ENCODE measurements around the gene ITPR1.

DNA sequence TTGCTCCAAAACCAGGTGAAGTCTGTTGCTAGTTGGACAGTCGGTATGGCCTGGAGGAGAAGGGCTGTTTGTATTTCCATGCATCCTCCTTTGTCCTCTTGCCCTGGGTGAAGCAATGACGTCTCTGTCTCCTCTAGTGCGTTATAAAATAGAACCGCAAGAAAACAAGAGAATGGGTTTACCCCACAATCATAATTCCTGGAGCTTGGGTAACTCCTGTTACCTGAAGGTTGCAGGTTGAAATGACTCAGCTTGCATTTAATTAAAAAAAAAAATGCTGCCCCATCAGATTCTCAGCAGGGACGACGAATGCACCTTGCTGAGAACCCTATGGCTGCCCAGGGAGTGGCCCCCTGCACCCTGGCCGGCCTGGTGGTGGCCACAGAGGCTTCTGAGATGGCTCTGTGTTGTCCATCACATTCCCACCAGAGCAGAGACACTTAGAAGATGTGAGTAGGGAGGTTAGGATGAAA, 257.9 kb downstream of the ITPR1 start:
- TF ChIP-seq EP300 (IDR thresholded peaks at IDR 0.05; ENCODE audit: borderline replicate concordance in 1 of 2, low read depth in 1 of 2, low read length in 1 of 2): no peak
- TF ChIP-seq RAD21 (IDR thresholded peaks at IDR 0.05; ENCODE audit: low read length): no peak
- no peak for TF ChIP-seq EZH2phosphoT487 (IDR thresholded peaks at IDR 0.05; ENCODE audit: borderline replicate concordance, low read depth)
- TF ChIP-seq CTCF (IDR thresholded peaks at IDR 0.05): no peak
- TF ChIP-seq CHD2 (IDR thresholded peaks at IDR 0.05; ENCODE audit: low read length, partially characterized antibody): no peak
- no peak for TF ChIP-seq MAX (IDR thresholded peaks at IDR 0.05; ENCODE audit: low read depth)
- no peak for TF ChIP-seq NRF1 (IDR thresholded peaks at IDR 0.05; ENCODE audit: low read depth, low read length)
- TF ChIP-seq GABPA (IDR thresholded peaks at IDR 0.05; ENCODE audit: low read depth): no peak
- TF ChIP-seq, protein P1, sequence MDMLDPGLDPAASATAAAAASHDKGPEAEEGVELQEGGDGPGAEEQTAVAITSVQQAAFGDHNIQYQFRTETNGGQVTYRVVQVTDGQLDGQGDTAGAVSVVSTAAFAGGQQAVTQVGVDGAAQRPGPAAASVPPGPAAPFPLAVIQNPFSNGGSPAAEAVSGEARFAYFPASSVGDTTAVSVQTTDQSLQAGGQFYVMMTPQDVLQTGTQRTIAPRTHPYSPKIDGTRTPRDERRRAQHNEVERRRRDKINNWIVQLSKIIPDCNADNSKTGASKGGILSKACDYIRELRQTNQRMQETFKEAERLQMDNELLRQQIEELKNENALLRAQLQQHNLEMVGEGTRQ (IDR thresholded peaks at IDR 0.05; ENCODE audit: borderline replicate concordance, low read depth, low read length): no peak
- no peak for TF ChIP-seq POLR2AphosphoS5 (IDR thresholded peaks at IDR 0.05; ENCODE audit: low read depth, low read length)
- TF ChIP-seq, protein P2, sequence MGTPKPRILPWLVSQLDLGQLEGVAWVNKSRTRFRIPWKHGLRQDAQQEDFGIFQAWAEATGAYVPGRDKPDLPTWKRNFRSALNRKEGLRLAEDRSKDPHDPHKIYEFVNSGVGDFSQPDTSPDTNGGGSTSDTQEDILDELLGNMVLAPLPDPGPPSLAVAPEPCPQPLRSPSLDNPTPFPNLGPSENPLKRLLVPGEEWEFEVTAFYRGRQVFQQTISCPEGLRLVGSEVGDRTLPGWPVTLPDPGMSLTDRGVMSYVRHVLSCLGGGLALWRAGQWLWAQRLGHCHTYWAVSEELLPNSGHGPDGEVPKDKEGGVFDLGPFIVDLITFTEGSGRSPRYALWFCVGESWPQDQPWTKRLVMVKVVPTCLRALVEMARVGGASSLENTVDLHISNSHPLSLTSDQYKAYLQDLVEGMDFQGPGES (IDR thresholded peaks at IDR 0.05; ENCODE audit: low read depth, low read length): no peak
- TF ChIP-seq FOXJ3 (CRISPR knock-in tag; IDR thresholded peaks at IDR 0.05): no peak
- TF ChIP-seq TAF1 (IDR thresholded peaks at IDR 0.05; ENCODE audit: borderline replicate concordance, low read depth, low read length): no peak
- TF ChIP-seq SMC3 (IDR thresholded peaks at IDR 0.05; ENCODE audit: low read depth, low read length): no peak

Data from SK-N-SH (cell line).